ENCODE measurements around the gene DYNLRB2.

- TF ChIP-seq CTCF (IDR thresholded peaks at IDR 0.05): no peak
- TF ChIP-seq JUND (IDR thresholded peaks at IDR 0.05): no peak
- no peak for TF ChIP-seq EZH2phosphoT487 (IDR thresholded peaks at IDR 0.05; ENCODE audit: borderline replicate concordance, low read depth)
- TF ChIP-seq PBX3 (IDR thresholded peaks at IDR 0.05): no peak
- no peak for TF ChIP-seq TAF1 (IDR thresholded peaks at IDR 0.05; ENCODE audit: borderline replicate concordance, low read depth, low read length)
- TF ChIP-seq USF1 (IDR thresholded peaks at IDR 0.05; ENCODE audit: borderline replicate concordance, low read depth): no peak
- no peak for TF ChIP-seq NRF1 (IDR thresholded peaks at IDR 0.05; ENCODE audit: low read depth, low read length)
Observed at GRCh38 chr16:80547145-80547544, 6.4 kb downstream of the DYNLRB2 start.

Measured in SK-N-SH (cell line).